Liver (tissue), 9 donors: ENCODE measurements around the gene HS3ST4. TPM values are rescaled to one million over a fixed set of nuclear protein-coding genes. Genes with fewer than 3 reads are reported as not detected.

Experiments
- DNase-seq: peaks from one replicate; pipeline ENCODE4 v3.0.0-alpha.2; 2017; ENCODE audit warnings: low spot score
- H3K27ac ChIP-seq, 2 donors: one replicate each; pipeline ENCODE4 v1.7.0; 2013; ENCODE audit warnings: inconsistent platforms in 2 of 2, low read length in 2 of 2, control low read depth in 1 of 2, low read depth in 1 of 2, mild to moderate bottlenecking in 1 of 2
- H3K27me3 ChIP-seq, 4 donors: one replicate each; pipeline versions ENCODE4 v1.6.1 to v1.7.0; 2013; ENCODE audit warnings: low read length in 3 of 4, inconsistent platforms in 1 of 4, mild to moderate bottlenecking in 1 of 4, moderate library complexity in 1 of 4; ENCODE audit not compliant: control insufficient read depth in 4 of 4, insufficient read depth in 4 of 4
- H3K36me3 ChIP-seq, 4 donors: one replicate each; pipeline versions ENCODE4 v1.6.1 to v1.7.0; 2013; ENCODE audit warnings: low read length in 3 of 4, mild to moderate bottlenecking in 3 of 4, low read depth in 1 of 4, moderate library complexity in 1 of 4; ENCODE audit not compliant: control insufficient read depth in 4 of 4, insufficient read depth in 3 of 4
- H3K4me1 ChIP-seq, 4 donors: one replicate each; pipeline versions ENCODE4 v1.6.1 to v1.7.0; 2013; ENCODE audit warnings: low read length in 3 of 4, mild to moderate bottlenecking in 3 of 4, moderate library complexity in 1 of 4; ENCODE audit not compliant: control insufficient read depth in 4 of 4, insufficient read depth in 4 of 4
- H3K4me3 ChIP-seq, 3 donors: one replicate each; pipeline versions ENCODE4 v1.6.1 to v1.7.0; 2013; ENCODE audit warnings: low read length in 3 of 3, control low read depth in 1 of 3, low read depth in 1 of 3, mild to moderate bottlenecking in 1 of 3
- H3K9ac ChIP-seq, 2 donors: one replicate each; pipeline ENCODE4 v1.7.0; 2013; ENCODE audit warnings: low read length in 2 of 2, mild to moderate bottlenecking in 2 of 2, moderate library complexity in 2 of 2, control low read depth in 1 of 2, low read depth in 1 of 2
- H3K9me3 ChIP-seq, 4 donors: one replicate each; pipeline versions ENCODE4 v1.6.1 to v1.7.0; 2013; ENCODE audit warnings: low read length in 3 of 4; ENCODE audit not compliant: control insufficient read depth in 4 of 4
- CTCF ChIP-seq: fragments of 150-350 bp; IDR thresholded peaks from 2 replicates; pipeline ENCODE4 v1.5.1; 2017; ENCODE audit warnings: improper control_type of control experiment, low read depth, low read length; ENCODE audit not compliant: missing input control
- EGR1 ChIP-seq, 2 donors: IDR thresholded peaks; 2 replicates each; pipeline ENCODE4 v1.6.1; 2016 to 2018; ENCODE audit warnings: antibody characterized with exemption in 2 of 2, low read depth in 2 of 2
- FOXA1 ChIP-seq: IDR thresholded peaks from 2 replicates; pipeline ENCODE4 v1.6.1; 2016; ENCODE audit warnings: antibody characterized with exemption
- FOXA2 ChIP-seq: IDR thresholded peaks from 2 replicates; pipeline ENCODE4 v1.6.1; 2016; ENCODE audit warnings: antibody characterized with exemption
- GABPA ChIP-seq, 2 donors: IDR thresholded peaks in 1 of 2; conservative IDR thresholded peaks in 1 of 2; 2 replicates each; pipeline ENCODE4 v1.6.1; 2016; ENCODE audit warnings: antibody characterized with exemption in 2 of 2, mild to moderate bottlenecking in 1 of 2, moderate library complexity in 1 of 2
- HNF4A ChIP-seq, 2 donors: conservative IDR thresholded peaks; 2 replicates each; pipeline ENCODE4 v1.6.1; 2016; ENCODE audit warnings: antibody characterized with exemption in 2 of 2, mild to moderate bottlenecking in 2 of 2
- JUND ChIP-seq, 2 donors: IDR thresholded peaks; 2 replicates each; pipeline ENCODE4 v1.6.1; 2016; ENCODE audit warnings: antibody characterized with exemption in 2 of 2
- NR2F2 ChIP-seq: IDR thresholded peaks from 2 replicates; pipeline ENCODE4 v1.6.1; 2016; ENCODE audit warnings: antibody characterized with exemption
- RAD21 ChIP-seq, 2 donors: IDR thresholded peaks; 2 replicates each; pipeline ENCODE4 v1.6.1; 2016; ENCODE audit warnings: antibody characterized with exemption in 2 of 2, mild to moderate bottlenecking in 2 of 2
- REST ChIP-seq: IDR thresholded peaks from 2 replicates; pipeline ENCODE4 v1.6.1; 2016; ENCODE audit warnings: antibody characterized with exemption, mild to moderate bottlenecking
- RXRA ChIP-seq, 2 donors: IDR thresholded peaks; 2 replicates each; pipeline ENCODE4 v1.6.1; 2017 to 2018; ENCODE audit warnings: antibody characterized with exemption in 2 of 2, mild to moderate bottlenecking in 1 of 2
- SP1 ChIP-seq: IDR thresholded peaks from 2 replicates; pipeline ENCODE4 v1.6.1; 2018; ENCODE audit warnings: antibody characterized with exemption, mild to moderate bottlenecking
- TAF1 ChIP-seq: conservative IDR thresholded peaks from 2 replicates; pipeline ENCODE4 v1.6.1; 2016; ENCODE audit warnings: antibody characterized with exemption, mild to moderate bottlenecking
- YY1 ChIP-seq: IDR thresholded peaks from 2 replicates; pipeline ENCODE4 v1.6.1; 2016; ENCODE audit warnings: antibody characterized with exemption, mild to moderate bottlenecking
- ZBTB33 ChIP-seq: IDR thresholded peaks from 2 replicates; pipeline ENCODE4 v1.6.1; 2016; ENCODE audit warnings: antibody characterized with exemption
- WGBS: extraction: QIAGEN DNeasy Blood & Tissue Kit; methylation state at CpG from one replicate; pipeline ENCODE4 v1.1.7; 2013; 5-methylcytosine and 5-hydroxymethylcytosine counted together
- polyA plus RNA-seq, 2 donors: library from polyadenylated mRNA; stranded (reverse) in 1 of 2; unstranded in 1 of 2; fragments of 200-250 nt in 1 of 2; fragments of >200 nt in 1 of 2; fragmentation: Nextera tagmentation in 1 of 2; extraction: Ambion mirVana in 1 of 2; gene quantifications; one replicate each; pipeline versions ENCODE4 v1.2.1 to v1.2.3, GENCODE V29; 2013 to 2015
- total RNA-seq, 2 donors: library from RNA; depleted of rRNA; stranded (reverse); fragments of >200 nt; gene quantifications; one replicate each; pipeline ENCODE4 v1.2.3, GENCODE V29; 2014
- TF ChIP-seq, protein P1 (sequence below): IDR thresholded peaks from 2 replicates; pipeline ENCODE4 v1.6.1; 2016; ENCODE audit warnings: antibody characterized with exemption
- donor health status: healthy.
- donor health status: healthy.
- donor health status: healthy.
- donor health status: healthy.
- donor health status: healthy.

The HS3ST4 gene
- total and polyA plus RNA-seq, 4 donors: not detected

DNA sequence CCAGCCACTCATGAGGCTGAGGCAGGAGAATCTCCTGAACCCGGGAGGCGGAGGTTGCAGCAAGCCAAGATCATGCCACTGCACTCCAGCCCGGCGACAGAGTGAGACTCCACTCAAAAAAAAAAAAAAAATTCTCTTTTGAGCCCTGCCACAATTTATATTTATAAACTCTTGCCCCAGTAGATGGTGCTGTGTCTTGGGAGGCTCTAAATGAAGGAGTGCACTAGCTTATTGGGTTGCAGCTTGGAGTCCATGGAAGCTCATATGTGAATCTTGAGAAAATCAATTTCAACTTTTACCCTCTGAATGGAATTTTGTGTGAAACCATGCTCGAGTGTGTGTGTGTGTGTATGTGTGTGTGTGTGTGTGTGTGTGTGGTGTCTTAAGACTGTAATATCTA is 420.1 kb downstream of the HS3ST4 start:
- H3K9me3 ChIP-seq: peaks cover 0 to 4% (median 1%) of the 10 kb centered on the region in 4 donors
- H3K27me3 ChIP-seq: no peaks in the 10 kb centered on the region
- no peak overlapping the region for H3K9ac ChIP-seq
- no peaks in the 10 kb centered on the region for H3K4me1 ChIP-seq
- no peak overlapping the region for H3K27ac ChIP-seq
- no peak for DNase-seq
- no peaks in the 10 kb centered on the region for H3K36me3 ChIP-seq
- no peak overlapping the region for H3K4me3 ChIP-seq
- WGBS: 63% methylated on average over 5 of the region's 5 CpGs
- TF ChIP-seq, protein P1, sequence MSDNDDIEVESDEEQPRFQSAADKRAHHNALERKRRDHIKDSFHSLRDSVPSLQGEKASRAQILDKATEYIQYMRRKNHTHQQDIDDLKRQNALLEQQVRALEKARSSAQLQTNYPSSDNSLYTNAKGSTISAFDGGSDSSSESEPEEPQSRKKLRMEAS: no peak
- no peak for TF ChIP-seq REST
- TF ChIP-seq EGR1 (IDR thresholded peaks at IDR 0.05; ENCODE audit: low read depth in 2 of 2): no peak
- no peak for TF ChIP-seq TAF1
- no peak for TF ChIP-seq YY1
- TF ChIP-seq GABPA (IDR thresholded peaks at IDR 0.05 in 1 of 2, conservative IDR thresholded peaks at IDR 0.05 in 1 of 2): no peak
- TF ChIP-seq RXRA (IDR thresholded peaks at IDR 0.05): no peak
- no peak for TF ChIP-seq HNF4A (conservative IDR thresholded peaks at IDR 0.05)

- Histone ChIP-seq H3K9me3 (peaks cover 0 to 4% (median 1%) of the 10 kb centered on the region in 4 donors), H3K4me3 (no peak overlapping the region), H3K9ac (no peak overlapping the region), H3K27me3 (peaks cover 0 to 2% (median 0%) of the 10 kb centered on the region in 4 donors), H3K27ac (no peak overlapping the region), H3K36me3 (no peaks in the 10 kb centered on the region), H3K4me1 (no peaks in the 10 kb centered on the region)
- TF ChIP-seq EGR1 (IDR thresholded peaks at IDR 0.05; ENCODE audit: low read depth in 2 of 2) (no peak), FOXA1 (no peak), RAD21 (IDR thresholded peaks at IDR 0.05) (no peak), NR2F2 (no peak), REST (no peak), TAF1 (no peak), SP1 (no peak), RXRA (IDR thresholded peaks at IDR 0.05) (no peak), CTCF (no peak), JUND (IDR thresholded peaks at IDR 0.05) (no peak), FOXA2 (no peak), YY1 (no peak), ZBTB33 (no peak)
- TF ChIP-seq, protein P1: no peak
- 22% methylated on average over 3 of the region's 3 CpGs for WGBS
- DNase-seq: no peak
Observed at GRCh38 chr16:26118575-26118974, 426.8 kb downstream of the HS3ST4 start.
